ENCODE measurements around the gene ADAMTSL1.

The ADAMTSL1 gene

GRCh38 chr9:18675332-18675731 lies 201.4 kb downstream of the ADAMTSL1 start:
- no peak for DNase-seq

DNA sequence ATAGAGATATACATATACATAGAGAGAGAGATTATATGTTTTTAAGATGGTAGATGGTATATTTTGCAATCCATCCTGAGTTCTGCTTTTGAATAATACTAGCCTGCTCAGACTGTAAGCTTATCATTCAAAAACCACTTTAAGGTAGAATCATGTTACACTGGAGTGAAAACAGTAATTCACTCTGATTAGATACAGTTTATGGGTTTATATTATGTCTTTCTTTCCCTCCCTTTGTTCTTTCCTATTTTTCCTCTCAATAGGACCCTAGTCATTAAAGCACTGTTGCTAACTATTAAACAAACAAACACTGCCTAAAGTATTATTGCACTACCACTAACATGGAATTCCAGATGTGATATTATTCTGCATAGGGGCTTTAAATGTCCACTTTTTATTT lies 202.0 kb downstream of the ADAMTSL1 start:
- peak; percentile 35 for DNase-seq

DNA sequence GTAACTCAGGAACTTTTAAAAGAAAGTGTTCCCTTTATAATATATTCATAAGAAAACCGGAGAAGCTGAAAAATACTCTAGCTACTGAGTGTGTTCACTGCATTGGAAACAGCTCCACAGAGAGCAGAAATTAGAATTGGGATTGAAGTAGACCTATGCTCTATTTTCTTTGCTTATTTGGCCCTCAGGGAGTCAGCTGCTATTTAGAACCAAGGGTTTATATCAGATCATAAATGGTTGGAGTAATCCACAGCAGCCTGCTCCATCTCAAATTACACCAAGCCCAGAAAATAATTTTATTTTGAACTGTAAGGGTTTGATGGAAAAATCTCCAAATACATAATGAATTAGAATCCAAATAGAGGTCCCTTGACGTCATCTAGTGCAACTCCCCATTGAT lies 202.6 kb downstream of the ADAMTSL1 start:
- DNase-seq, result no peak

GRCh38 chr9:18678821-18679590 lies 205.1 kb downstream of the ADAMTSL1 start:
- no peak for DNase-seq

GRCh38 chr9:18682907-18683306 lies 209.0 kb downstream of the ADAMTSL1 start:
- no peak for DNase-seq

GRCh38 chr9:18683312-18683711 lies 209.4 kb downstream of the ADAMTSL1 start:
- DNase-seq, result no peak

GRCh38 chr9:18683851-18684250 lies 209.9 kb downstream of the ADAMTSL1 start:
- no peak for DNase-seq

DNA sequence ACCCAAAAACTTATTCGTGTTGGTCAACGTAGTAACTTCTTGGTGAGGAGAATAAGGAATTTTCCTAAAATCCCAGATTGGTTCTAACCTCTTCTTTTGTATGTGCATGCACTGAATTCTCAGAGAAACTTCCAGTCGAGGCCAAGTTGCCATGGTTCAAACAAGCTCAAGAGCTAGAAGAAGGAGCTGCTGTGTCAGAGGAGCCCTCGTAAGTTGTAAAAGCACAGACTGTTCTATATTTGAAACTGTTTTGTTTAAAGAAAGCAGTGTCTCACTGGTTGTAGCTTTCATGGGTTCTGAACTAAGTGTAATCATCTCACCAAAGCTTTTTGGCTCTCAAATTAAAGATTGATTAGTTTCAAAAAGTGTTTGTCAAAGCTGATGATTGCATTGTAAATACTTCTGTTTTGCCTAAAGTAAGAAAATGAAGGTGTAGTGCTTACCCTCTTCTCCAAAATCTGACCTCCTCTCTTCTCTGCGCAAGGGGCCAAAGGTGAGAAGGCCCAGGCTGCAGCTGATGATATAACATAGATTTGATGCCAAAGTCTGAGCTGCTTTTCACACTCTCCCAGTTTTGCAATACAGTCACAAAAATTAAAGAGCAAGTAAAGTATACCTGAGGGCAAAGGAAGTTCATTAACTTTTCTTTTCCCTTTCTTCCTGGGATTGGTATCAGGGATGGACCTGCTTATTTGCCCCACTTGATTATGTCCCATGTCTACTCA lies 210.8 kb downstream of the ADAMTSL1 start:
- DNase-seq, result no peak

DNA sequence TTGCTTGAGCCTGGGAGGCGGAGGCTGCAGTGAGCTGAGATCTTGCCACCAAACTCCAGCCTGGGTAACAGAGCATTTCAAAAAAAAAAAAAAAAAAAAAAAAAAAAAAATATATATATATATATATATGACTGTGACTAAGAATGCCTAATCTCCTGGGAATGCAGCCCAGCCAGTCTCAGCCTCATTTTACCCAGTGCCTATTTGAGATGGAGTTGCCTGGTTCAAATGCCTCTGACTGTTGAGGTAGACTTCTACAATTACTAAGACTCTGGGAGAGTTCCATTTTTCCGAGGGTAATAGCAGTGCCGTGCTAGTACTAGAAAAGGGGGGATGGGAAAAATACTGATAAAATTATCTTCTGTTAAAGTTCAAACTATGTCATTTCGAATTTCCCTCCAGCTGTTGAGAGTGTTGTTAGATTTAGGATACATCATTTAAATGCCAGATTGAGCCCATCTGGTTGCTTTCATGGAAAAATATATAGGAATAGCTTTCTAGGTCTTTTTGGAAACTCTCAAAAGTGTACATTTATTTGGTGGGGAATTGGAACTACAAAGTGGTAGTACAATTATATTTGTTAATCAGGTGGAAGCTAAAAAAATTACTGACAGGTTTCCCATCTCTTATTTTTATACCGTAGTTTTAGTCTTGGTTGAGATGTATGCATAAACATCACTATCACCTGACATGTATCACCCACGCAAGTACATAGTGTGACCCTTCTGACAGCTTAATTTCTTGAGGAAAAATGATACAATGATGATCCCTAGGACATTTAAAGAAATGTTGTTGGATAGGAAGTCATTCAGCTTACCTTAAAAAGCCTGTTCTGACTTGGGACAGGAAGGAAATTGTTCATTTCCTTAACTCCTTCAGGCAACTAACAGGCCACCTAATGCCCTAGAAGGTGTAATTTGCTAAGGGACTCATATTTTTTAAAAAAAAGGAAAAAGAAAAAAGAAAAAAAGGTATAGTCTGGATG lies 214.9 kb downstream of the ADAMTSL1 start:
- DNase-seq, result no peak

DNA sequence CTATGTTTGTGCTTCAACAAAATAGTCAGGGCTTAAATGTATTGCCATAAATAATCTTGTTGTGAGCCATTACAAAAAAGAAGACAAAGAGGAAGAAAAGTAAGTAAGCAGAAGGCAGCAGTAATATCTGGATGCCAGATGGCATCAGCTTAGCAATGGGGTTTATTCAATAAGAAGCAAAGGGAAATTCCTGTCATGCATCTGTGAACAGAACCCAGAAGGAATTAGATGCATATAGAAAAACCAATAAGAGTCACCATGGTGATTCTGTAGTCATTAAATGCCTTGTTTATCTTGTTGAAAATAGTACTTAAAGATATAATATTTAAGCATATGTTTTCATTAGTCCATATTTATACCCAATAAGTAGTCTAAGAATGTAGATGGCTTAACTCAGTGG lies 216.0 kb downstream of the ADAMTSL1 start:
- no peak for DNase-seq

DNA sequence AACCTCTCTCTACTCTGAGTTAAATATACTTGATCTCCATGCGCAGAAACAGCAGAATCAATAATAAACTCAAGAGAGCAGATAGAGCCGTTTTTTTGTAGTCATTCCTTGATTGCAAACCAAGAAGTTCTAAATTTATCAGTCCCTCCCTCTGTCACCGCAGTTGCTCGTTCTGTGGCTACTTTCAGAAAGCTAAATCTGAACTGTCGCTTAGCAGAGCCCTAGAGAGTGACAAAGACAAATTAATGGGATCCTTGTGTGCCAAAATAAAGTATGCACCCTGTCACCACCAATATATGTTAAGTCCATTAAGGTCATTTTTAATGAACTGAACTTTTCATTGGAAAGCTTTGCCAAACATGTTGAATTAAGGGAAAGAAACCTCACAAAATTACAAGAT lies 218.3 kb downstream of the ADAMTSL1 start:
- no peak for DNase-seq

DNA sequence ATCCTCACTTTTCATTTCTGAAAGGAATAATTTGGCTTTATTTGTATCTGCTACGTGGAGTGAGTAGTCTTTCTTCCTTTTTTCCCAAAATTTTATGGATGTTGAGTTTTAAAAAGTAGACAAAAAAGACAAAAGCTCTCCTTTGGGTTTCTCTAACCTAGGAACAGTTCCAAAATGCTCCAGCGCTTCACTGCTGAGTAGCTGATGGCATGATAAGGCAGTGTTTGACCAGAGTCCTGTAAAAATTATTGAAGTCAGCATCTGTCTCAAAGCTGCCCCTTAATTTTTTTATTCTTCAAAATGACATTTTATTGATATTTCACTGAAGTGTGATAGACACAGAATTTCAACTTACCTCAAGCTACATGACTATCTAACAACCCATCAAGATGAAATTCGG lies 219.0 kb downstream of the ADAMTSL1 start:
- no peak for DNase-seq

DNA sequence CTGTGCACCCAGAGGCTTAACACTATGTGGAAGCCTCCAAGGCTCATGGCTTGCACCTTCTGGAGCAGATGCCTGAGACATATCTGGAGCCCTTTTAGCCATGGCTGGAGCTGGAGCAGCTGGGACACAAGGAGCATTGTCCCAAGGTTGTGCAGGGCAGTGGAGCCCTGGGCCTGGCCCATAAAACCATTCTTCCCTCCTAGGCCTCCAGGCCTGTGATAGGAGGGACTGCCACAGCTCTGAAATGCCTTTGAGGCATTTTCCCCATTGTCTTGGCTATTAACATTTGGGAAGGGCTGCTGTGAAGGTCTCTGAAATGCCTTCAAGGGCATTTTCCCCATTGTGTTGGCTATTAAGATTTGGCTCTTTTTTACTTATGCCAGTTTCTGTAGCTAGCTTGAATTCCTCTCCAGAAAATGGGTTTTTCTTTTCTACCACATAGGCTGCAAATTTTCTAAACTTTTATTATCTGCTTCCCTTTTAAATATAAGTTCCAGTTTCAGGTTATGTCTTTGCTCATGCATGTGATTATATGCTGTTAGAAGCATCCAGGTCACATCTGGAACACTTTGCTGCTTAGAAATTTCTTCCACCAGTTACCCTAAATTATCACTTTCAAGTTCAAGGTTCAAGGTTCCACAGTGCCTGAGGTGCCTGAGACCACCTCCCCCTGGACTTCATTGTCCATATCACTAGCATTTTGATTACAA lies 221.2 kb downstream of the ADAMTSL1 start:
- no peak for DNase-seq

DNA sequence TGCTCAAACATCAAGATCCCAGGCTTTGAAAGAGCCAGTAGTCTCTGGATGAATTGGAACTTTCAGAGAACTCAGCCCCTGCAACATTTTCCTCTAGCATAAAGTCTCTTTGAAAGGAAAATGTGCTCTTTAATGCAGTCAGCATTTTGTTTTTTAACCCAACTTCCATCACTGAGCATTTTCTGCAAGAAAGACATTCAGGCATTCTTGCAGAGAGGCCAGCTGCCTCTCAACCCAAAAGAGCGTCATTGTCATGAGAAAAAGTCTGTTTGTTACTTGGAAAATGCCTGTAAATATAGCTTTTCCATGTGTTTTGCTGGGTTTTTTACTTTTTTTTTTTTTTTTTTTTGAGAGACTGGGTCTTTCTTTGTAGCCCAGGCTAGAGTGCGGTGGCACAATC lies 225.0 kb downstream of the ADAMTSL1 start:
- DNase-seq, result no peak

GRCh38 chr9:18699764-18700163 lies 225.8 kb downstream of the ADAMTSL1 start:
- no peak for DNase-seq

DNA sequence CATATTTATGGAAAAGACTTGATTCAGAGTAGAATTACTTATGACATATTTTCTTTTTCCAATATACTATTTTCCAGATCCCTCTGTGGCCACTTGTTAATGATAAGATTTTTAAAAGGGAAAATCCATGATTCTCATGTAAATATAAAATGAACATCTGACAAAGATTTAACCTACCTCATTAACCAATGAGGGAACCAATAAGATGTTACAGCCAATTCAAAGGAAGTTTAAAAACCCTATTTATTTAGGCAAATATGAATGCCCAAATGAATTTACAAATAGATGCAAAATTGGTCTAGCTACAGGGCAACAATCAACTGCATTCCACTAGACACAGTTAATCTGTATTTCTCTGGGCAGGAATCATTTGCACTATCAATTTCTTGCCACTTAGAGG lies 226.8 kb downstream of the ADAMTSL1 start:
- DNase-seq, result no peak

- no peak for DNase-seq
These were observed 229.4 kb downstream of the ADAMTSL1 start for GRCh38 chr9:18703151-18703900.

DNA sequence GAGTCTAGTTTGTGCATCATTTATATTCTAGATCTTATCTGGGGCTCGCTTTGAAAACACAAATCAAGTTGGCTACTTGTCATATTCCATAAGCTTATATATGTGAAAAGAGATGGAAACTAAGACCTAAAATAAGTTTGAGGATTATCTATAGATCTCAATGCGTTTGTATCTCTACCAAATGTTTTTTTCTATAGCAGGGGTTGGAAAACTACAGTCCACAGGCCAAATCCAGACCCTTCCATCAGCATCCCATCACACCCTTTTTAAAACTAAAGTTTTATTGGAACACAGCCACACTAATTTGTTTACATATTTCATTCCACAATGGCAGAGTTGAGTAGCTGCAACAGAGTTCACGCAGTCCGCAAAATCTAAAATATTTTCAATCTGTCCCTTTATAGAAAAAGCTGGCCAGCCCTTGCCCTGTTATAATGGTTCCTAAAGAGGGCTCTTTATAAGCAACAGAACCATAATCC lies 230.0 kb downstream of the ADAMTSL1 start:
- no peak for DNase-seq

- DNase-seq, result no peak
These were observed 231.9 kb downstream of the ADAMTSL1 start for GRCh38 chr9:18705796-18706392.

DNA sequence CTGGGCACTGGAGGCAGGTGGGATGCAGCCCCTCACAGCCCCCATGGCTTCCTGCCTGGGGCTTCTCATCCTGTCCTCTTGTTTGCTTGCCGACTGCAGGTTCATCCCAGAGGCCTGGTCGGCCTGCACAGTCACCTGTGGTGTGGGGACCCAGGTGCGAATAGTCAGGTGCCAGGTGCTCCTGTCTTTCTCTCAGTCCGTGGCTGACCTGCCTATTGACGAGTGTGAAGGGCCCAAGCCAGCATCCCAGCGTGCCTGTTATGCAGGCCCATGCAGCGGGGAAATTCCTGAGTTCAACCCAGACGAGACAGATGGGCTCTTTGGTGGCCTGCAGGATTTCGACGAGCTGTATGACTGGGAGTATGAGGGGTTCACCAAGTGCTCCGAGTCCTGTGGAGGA lies 232.7 kb downstream of the ADAMTSL1 start:
- no peak for DNase-seq

- no peak for DNase-seq
These were observed 233.1 kb downstream of the ADAMTSL1 start for GRCh38 chr9:18707061-18707461.
